Cerebellar nuclear complex (tissue), 1 donor: Measurements from ENCODE around the gene SLC13A4.
"Not testable (repeated sequence)": the region's sequence is repeated elsewhere in the genome, so short reads cannot be mapped to it uniquely, and the experiment has no call there.

Experiments
- DNase-seq, 2 experiments: peaks; one replicate each; lab custom pipeline; 2025; lab: John Stamatoyannopoulos, UW

Gene SLC13A4

DNA sequence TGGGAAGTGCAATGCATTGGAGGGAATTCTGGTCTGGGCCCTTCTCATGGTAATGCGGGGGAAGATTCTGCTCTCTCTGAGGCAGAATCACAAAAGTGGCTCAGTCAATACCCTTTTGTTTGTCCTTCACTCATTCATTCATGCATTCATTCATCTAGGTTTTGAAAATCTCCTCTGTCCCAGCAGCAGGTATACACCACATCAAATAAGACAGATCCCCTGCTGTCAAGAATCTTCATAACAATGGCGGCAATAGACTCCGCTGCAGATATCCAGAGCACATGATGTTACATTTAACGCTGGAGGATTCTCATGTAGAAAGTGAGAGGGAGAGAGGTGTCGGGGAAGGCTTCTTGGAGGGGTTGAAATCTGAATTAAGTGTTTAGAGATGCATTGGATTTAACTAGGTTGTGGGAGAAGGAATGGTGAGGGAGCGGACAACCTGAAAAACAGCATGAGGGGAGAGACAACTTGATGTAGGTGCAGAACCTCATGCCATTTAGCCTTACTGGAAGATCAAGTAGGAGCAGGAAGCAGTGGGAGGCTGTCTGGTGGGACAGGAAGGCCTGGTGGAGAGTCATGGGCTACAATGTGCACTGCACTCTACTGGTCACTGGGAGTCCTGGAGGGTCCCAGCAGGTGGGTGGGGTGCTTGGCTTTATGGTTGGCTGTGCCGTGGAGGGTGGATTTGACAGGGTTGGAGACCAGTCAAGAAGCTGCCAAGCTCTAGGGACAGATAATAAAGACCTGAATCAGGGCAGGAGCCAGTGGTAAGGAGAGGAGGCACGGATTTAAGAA lies 25.8 kb upstream of the SLC13A4 start:
- DNase-seq, result no peak

DNA sequence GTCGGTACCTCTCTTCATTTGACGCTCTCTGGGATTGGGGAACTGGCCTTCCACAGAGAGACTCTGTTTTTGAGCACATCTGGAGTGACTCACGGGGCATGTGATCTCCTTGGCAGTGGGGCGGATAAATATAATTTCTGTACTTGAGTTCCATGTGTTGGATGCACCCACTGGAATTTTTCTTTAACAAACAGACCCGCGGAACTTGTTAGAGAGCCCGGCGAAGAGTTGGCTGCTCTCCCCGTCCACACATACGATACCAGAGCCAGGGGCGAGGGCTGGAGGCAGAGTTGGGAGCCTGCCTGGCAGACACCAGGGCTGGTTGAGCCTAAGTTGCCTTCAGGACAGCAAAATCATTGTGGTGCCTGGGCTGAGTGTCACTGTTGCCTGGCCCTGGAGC lies 20.8 kb upstream of the SLC13A4 start, which contains the start of gene FAM180A:
FAM180A (minus strand) TSS at position 44 of the 400 bp plus-strand sequence. CDS start 233 bp downstream, outside the sequence.
- DNase-seq, result no peak

DNA sequence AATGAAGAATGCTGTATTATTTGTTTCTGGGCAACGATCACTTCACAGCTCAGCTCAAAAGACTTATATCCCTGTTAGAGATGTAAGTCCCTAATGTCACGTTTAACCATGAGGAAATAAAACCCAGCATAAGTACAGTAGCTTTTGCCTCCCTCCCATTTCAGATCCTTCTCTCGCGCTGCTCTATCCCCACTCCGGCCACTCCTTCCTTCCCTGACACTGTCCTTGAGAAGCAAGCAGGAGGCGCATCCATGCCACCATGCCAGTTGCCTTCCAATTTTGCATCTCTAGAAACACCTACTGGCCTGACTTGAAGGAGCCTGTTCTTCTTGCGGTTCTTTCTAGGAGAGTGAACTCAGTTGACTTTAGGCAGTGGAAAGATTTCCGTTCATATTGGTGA lies 19.4 kb upstream of the SLC13A4 start:
- DNase-seq, result no peak

DNA sequence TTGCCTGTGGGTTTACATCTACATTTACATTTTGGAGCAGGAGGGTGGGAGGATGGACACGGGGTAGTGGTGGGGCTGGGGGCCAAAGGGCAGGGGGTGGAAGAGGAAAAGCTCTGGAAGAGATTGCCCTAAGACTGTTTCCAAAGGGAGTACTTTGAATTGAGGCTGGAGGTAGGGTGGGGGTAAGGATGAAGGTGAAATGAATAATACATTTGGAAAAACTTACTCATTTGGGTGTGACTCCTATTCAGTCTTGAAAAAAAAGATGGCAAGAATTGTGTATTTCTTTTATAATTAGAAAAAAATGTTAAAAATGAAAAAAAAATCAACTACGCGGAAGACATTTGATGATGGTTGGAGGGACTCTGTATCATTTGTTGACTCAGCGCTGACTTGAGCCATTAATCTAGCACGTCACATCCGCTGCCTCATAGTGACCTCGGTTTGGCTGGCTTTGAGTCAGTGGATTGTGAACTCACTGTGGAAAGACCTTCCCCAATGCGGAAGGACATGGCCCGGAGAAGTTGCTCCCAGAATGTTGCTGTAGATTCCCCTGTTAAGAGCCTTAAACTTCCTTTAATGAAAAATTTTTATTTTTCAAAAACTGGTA lies 17.8 kb upstream of the SLC13A4 start:
- DNase-seq, result no peak

DNA sequence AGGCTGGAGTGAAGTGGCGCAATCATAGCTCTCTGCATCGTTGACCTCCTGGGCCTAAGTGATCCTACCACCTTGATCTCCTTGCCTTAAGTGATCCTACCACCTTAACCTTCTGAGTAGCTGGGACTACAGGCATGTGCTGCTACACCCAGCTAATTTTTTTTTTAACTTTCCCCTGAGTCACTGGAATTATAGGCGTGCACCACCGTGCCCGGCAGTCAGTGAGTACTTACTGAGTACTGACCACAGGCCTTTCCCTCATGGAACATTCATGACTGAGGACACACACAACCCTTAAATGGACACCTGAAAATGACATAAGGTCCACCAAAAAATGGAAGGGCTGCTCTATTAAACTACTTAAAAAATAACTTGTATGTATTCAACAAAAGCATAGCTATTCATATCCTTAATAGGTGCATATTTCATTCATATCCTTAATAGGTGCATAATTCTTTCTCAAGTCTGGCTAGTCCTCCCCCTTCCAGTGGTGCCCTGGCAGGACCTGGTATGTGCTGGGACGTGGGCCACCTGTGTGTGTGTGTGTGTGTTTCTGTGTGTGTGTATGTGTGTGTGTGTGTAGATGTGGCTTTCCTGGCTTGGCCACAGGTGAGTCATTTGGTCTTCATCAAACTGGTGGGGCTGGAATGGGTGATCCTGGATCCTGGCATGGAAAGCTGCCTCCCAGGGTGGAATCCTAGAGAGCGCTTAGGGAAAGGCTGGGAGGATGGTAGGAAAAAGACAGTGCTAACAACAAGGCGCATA lies 17.1 kb upstream of the SLC13A4 start:
- no peak for DNase-seq

DNA sequence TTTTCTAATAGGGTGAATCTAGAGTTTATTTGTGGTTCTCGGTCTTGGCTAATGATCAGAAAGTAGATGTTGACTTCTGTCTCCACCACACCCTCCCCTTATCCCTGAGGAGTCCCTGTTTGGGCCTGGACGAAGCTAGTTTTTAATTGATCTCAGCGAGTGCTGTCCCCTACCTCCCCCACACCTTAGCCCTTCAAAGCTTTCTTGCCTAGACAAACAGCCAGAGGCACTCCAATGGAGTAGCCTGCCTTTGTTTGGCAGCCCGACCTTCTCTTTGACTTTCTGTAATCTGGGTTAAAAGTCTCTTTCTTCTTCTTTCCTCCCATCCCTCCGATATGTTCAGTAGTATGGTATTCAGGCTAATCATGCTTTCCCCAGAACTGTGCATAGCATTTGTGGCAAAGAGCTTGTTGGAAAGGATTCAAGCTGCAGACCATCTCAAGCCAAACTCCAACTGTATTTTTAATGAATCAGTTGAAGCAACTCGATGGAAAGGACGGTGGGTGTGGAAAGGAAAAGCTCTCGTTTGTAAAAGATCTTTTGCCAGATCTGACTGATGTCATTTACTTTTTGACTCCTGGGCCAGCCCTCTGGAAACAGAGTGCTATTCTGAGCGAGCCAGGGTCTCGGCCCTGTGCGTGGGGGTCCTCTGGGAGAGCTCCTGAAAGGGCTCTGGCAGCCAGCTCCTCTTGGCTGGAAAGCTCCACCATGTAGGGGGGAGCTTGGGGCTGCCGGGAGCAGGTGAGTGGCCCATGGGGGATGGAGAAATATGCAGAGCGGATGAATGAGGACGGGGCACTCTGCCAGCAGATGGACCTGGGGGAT lies 16.1 kb upstream of the SLC13A4 start:
- no peak for DNase-seq

DNA sequence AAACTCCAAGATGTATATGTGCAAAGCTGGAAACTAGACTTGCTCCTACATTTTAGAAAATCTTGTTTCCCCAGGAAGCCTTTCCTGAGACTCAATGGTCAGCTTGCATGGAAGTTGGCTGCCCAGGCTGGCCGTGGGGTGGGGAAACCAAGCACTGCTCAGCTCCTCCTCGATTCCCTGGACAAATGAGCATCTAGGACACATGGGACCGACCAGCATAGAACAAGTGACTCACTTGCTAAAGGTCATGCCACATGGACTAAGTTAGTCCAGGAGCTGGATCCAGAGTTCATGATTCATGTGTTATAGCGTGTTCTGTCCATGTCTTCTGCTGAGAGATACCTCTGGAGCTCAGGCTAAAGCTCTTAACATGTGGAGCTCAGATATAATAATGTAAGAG lies 14.4 kb upstream of the SLC13A4 start:
- no peak for DNase-seq

DNA sequence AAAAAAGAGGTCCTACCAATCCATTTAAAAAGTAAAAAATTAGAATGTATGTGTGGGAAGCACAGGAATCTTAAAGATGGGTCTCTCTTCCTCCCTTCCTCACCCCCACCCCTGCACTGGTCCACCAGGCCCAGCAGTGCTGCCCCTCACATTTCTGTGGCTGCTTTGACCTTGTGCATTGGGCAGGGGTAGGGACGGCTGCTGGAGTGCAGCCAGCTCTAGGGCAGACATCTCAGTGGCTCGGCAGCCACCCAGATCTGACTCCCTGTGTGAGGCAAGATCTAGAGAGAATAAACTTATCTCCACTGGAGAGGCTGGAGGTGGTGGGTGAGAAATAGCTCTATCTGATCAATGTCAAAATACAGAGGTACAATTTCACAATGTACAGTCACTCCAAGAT lies 13.9 kb upstream of the SLC13A4 start:
- DNase-seq, result no peak

DNA sequence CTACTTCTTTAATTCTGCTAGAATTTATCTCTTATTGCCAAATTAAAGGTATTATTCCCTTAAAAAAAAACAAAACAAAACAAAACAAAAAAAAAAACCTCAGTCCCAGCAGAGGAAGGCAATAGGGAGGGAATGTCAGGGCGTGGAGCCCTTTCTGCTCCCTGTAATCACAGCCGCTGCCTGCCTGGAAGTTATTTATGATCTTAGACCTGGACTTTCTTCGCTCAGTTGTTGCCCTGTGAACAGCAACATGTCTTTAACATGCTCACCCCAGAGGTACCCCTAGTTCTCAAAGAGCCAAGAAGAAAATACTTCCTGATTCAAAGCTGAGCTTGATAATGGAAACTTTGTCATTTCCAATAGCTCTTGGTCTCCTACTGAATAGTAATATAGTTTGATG lies 12.9 kb upstream of the SLC13A4 start:
- no peak for DNase-seq

DNA sequence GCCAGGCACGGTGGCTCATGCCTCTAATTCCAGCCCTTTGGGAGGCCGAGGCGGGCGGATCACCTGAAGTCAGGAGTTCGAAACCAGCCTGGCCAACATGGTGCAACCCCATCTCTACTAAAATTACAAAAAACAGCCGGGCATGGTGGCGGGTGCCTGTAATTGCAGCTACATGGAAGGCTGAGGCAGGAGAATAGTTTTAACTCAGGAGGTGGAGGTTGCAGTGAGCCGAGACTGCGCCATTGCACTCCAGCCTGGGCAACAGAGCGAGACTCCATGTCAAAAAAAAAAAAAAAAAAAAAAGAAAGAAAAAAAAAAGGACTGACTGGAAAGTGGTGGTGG lies 9.3 kb upstream of the SLC13A4 start:
- DNase-seq, result not testable (repeated sequence)

DNA sequence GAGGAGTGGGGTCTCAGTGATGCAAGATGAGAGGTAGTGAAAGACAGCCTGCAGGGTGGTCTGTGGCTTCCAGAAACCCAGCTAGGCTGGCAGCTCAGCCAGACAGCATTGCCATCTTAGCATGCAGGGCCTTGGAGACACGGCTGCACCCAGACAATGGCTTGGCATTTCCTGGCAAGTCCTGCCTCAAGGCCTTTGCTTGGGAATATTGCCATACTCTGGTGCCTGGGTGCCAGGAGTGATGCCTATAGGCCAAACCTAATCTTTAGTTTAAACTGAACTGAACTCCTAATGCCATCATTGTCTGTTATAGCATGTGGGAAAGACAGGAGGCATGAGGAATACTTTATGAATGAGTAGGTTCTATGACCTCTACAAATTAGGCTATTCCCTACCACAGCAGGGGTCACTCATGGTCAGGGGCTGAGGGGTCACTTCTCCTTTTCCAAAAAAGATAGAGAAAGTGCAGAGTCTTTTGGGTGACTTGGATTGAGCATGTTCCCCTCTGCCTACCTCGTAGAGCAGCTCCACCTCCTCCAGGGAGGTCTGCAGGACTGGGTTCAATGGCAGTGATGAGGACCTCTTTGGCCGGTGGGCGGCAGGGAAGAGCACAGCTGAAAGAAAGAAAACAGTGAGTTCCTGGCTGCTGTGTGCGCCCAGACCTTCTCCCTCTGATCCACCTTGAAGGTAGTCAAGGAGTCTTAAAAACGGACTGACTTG lies 8.8 kb upstream of the SLC13A4 start:
- DNase-seq, result no peak

DNA sequence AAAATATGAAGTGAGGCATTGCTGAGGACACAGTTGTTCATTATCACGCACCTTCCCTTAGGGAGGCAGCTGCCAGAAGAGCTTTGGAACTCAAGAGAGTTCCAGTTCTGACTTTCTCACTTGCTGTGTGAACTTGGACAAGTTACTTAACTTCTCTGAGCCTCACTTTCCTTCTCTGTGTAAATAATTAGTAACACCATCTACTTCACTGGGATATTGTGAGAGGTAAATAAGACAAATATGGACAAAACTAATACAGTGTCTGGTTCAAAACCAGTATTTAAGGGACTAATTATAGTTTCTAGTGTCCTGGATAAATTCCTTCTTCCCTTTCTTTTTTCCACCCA lies 6.3 kb upstream of the SLC13A4 start:
- no peak for DNase-seq

DNA sequence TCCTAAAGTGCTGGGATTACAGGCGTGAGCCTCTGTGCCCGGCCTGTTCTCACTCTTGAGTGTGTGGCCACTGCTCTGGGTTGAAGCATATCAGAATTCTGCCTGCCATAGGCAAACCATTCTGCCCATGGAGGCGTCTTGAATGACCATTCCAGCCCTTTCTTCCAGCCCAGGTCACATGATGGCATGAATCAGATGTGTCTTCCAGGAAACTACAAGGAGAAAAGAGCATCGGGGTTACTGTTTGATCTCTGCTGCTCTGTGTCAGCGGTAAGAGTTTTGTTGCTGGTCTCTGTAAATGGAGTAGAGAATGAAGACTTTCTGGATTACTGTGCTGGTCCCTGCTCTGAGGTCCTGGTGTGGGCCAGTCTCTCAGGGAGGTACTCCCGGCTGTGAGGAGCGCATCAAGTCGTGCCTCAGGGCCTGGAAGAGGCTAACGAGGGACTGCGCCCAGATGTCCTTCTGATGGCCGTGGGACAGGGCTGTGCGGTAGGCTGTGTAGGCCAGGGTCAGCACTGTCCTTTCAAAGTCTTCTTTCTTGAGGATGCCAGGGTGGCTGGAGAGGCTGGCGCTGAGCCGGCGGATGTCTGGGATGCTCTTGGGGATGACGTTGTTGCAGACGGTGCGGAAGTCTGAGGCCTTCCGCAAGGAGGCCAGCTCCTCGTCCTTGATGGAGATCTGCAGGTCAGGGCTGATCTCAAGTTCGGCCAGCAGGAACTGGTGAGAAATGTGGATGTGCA lies 5.8 kb upstream of the SLC13A4 start:
- no peak for DNase-seq

DNA sequence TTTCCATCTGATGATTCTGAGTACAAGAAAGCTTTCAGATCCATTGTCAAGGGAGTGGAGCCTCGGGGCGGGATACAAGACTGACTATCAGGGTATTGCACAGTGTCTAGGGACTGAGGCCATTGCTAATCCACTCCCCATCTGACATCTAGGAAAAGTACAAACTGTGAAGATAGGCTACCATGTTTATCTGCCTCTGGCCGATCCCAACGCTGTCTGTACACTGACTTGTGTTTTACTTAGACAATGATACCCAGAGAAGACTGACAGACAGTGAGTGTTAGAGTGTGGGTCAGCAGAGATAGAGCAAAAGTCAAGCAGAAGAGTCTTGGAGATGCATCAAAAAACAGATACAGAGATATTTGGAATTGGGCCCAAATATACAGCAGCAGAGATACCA lies 3.1 kb upstream of the SLC13A4 start:
- no peak for DNase-seq

DNA sequence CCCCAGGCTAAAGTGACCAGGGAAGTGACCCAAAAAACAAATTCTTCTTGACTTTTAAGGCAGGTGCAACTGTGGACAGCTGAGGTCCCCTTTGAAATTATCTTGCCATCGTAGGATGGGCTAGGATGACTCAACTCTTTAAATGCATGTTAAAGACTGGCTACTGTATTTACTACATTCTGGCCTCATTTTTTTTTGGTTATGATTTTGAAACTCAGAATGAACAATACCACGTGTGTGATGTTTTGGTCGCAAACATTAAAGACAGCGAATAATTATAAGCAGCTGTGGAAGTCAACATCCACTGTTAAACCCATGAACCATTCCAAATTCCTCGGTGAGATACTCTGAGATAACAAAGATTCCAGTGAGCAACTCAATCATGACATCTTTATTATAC lies 1.2 kb upstream of the SLC13A4 start:
- DNase-seq, result no peak

DNA sequence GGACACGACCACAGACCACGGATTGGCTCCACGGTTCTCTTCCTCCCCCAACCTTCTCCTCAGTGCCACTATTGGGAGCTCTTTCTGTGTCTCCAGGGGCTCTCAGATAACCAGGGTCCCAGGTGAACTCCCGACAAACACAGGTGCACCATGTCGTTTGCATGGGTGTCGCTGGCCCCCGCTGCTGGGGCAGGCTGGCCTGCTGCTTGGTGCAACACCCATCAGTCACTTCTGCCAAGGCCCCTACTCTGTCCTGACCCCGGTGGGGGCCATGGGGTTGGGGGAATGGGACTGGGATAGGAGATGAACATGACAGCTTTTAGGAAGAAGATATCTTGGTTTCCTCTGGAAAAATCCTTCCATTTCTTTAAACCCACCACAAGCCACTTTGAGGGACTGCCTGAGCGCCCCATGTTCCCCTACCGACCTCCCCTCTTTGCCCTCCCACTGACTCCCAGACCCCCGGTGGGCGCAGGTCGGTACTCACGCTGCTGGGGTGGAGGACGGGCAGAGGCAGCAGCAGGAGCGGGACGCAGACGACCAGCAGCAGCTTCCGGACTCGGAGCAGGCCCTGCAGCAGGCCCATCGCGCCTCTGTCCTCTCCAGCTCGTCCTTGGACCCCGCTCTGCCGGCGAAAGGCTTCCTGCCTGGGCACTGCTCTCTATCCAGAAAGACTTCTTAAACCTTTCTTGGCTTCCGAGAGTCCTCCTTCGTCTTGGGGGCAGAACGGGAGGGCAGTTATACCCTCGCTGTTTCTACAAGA lies 894 bp downstream of the SLC13A4 start:
- DNase-seq, result no peak

DNA sequence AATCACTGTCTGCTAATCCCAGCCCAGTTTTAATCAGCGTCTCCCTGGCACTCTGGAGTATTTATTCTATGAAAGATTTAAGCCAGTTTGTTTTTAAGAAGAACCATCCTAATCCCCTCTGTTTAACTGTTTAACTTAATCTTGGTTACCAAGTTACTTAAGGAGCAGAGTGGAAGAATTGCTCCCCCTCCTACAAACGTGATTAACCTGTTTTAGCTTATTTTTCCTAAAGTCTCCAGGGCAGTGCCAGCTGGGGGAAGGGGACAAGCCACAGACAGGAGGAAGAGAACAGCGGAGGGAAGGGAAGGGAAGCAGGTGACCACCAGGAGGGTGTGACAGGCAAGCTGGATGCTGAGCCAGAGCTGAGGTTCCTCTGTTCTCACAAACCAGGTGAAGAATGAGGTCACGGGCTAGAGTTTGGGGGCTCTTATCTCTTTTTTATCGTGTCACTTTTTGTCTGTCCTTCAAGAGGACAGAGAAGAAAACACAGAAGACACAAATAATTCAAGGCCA lies 1.7 kb downstream of the SLC13A4 start:
- no peak for DNase-seq

DNA sequence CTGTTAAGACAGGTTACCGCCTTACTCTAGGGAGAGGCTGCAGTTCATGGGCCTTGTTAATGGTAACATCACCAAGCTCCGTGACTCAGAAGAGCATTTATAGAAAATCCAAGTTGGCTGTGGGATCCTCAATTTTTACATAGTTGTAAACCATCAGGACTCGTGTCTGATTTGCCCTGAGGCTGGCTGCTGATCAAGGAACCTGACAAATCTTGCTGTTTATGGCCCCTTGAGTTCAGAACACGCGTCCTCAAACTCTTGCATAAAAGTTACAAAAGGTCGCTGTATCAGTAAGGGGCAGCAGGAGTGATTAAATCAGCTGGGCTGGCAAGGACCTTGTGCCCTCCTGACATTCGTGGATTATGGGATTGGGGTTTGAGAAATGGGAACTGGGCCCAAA lies 4.6 kb downstream of the SLC13A4 start:
- DNase-seq, result no peak

DNA sequence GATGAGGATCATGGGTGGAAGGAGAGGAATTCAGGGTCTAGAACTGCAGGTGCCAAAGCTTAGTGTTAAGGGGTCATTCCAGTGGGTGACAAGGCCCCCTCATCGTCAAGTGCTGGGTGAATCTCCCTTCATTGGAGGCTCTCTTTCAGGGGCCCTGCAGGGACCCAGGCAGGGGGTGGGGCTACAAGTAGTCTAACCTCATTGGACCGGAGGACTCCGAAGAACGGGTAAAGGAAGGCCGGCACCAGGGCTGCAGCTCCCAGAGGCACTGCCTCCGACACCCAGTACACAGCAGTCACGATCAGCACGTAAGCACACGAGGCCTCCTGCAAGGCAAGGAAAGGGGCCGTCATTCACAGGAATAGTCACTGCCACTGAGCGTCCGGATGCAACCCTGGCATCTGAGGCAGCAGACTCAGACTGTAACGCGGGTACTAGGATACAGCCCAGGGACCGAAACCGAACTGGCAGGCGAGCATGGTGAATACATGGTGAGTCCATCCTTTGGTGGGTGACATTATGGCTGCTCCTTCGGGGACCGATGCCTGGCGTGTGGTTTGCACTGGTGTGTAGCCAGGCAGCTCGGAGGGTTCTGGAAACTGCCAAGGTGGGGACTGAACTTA lies 6.7 kb downstream of the SLC13A4 start:
- no peak for DNase-seq
